ENCODE data around the gene SNORC. TPM values are rescaled to one million over a fixed set of nuclear protein-coding genes. Genes with fewer than 3 reads are reported as not detected.
"Not testable (repeated sequence)": the region's sequence is repeated elsewhere in the genome, so short reads cannot be mapped to it uniquely, and the experiment has no call there.

The SNORC gene
- total and polyA plus RNA-seq, 7 donors, result under 0.01 to 13.2 (median 1.9) TPM

- Histone ChIP-seq H3K9me3 (no peaks in the 10 kb centered on the region), H3K4me1 (peaks cover 0 to 10% (median 3%) of the 10 kb centered on the region in 4 donors), H3K36me3 (peaks cover 9 to 95% (median 43%) of the 10 kb centered on the region in 4 donors), H3K27ac (no peak overlapping the region), H3K4me3 (no peak overlapping the region), H3K27me3 (no peaks in the 10 kb centered on the region)
- no peak for DNase-seq
- intact Hi-C loops (cut with DNase I), result no loop called here
- 87 to 89% methylated on average over 3 of the region's 3 CpGs for WGBS, 2 donors
- TF ChIP-seq POLR2AphosphoS5 (IDR thresholded peaks at IDR 0.05) (no peak), EP300 (IDR thresholded peaks at IDR 0.05) (no peak), POLR2A (IDR thresholded peaks at IDR 0.05) (no peak), CTCF (IDR thresholded peaks at IDR 0.05) (no peak)
Measured at GRCh38 chr2:232843834-232844233, 26.2 kb upstream of the SNORC start.

GRCh38 chr2:232846055-232846454 lies 24.0 kb upstream of the SNORC start:
- no peak overlapping the region for H3K27ac ChIP-seq
- TF ChIP-seq POLR2AphosphoS5 (IDR thresholded peaks at IDR 0.05) (no peak), POLR2A (IDR thresholded peaks at IDR 0.05) (no peak), CTCF (IDR thresholded peaks at IDR 0.05) (no peak), EP300 (IDR thresholded peaks at IDR 0.05) (no peak)
- H3K4me1 ChIP-seq, result no peaks in the 10 kb centered on the region
- no peaks in the 10 kb centered on the region for H3K27me3 ChIP-seq
- H3K9me3 ChIP-seq, result no peaks in the 10 kb centered on the region
- H3K4me3 ChIP-seq, result no peak overlapping the region
- intact Hi-C loops (cut with DNase I), result no loop called here
- H3K36me3 ChIP-seq, result peaks cover 15 to 97% (median 52%) of the 10 kb centered on the region in 4 donors
- DNase-seq, result no peak

GRCh38 chr2:232850039-232850438 lies 20.0 kb upstream of the SNORC start:
- intact Hi-C loops (cut with DNase I), result no loop called here

GRCh38 chr2:232852081-232852480 lies 18.0 kb upstream of the SNORC start:
- not testable (repeated sequence) for H3K4me3 ChIP-seq, H3K9me3 ChIP-seq, H3K27me3 ChIP-seq, DNase-seq, H3K27ac ChIP-seq
- Histone ChIP-seq H3K4me1 (peaks cover 0 to 20% (median 3%) of the 10 kb centered on the region in 4 donors), H3K36me3 (peaks cover 12 to 83% (median 49%) of the 10 kb centered on the region in 4 donors)
- WGBS, 2 donors, result 87 to 93% methylated on average over 11 of the region's 11 CpGs
- intact Hi-C loops (cut with DNase I), result loop anchor here (2.0 kb wide), 1 partner anchor 399 kb away; the partner anchor contains the start of gene ATG16L1

More at GRCh38 chr2:232850039-232850438, 20.0 kb upstream of the SNORC start:
- Histone ChIP-seq H3K27me3 (no peaks in the 10 kb centered on the region), H3K4me1 (peaks cover 0 to 20% (median 3%) of the 10 kb centered on the region in 4 donors), H3K27ac (no peak overlapping the region), H3K9me3 (no peaks in the 10 kb centered on the region), H3K36me3 (peaks cover 17 to 83% (median 55%) of the 10 kb centered on the region in 4 donors), H3K4me3 (no peak overlapping the region)
- TF ChIP-seq POLR2AphosphoS5 (IDR thresholded peaks at IDR 0.05) (no peak), CTCF (IDR thresholded peaks at IDR 0.05) (no peak), EP300 (IDR thresholded peaks at IDR 0.05) (no peak), POLR2A (IDR thresholded peaks at IDR 0.05) (no peak)
- DNase-seq, result no peak
- WGBS, 2 donors, result 95 to 98% methylated on average over 3 of the region's 3 CpGs

GRCh38 chr2:232852676-232853075 lies 17.4 kb upstream of the SNORC start:
- no peak for TF ChIP-seq POLR2A (IDR thresholded peaks at IDR 0.05)
- no peak for TF ChIP-seq CTCF (IDR thresholded peaks at IDR 0.05)
- no peak for TF ChIP-seq EP300 (IDR thresholded peaks at IDR 0.05)
- Histone ChIP-seq H3K27me3 (no peaks in the 10 kb centered on the region), H3K4me1 (peaks cover 0 to 20% (median 3%) of the 10 kb centered on the region in 4 donors), H3K27ac (no peak overlapping the region), H3K9me3 (no peaks in the 10 kb centered on the region), H3K36me3 (peaks cover 12 to 83% (median 48%) of the 10 kb centered on the region in 4 donors), H3K4me3 (no peak overlapping the region)
- 20 to 53% methylated on average over 2 of the region's 2 CpGs for WGBS, 2 donors
- intact Hi-C loops (cut with DNase I), result loop anchor here (2.0 kb wide), 1 partner anchor 398 kb away; the partner anchor contains the start of gene ATG16L1
- no peak for DNase-seq
